HCT116 (cell line): ENCODE results near the gene R3HDM1. TPM values are rescaled to one million over a fixed set of nuclear protein-coding genes. Genes with fewer than 3 reads are reported as not detected.

Experiments used
- ATAC-seq: fragments of 200-7000 bp; cut with Tn5 transposase; 2 replicates; pipeline ENCODE4 v1.9.1; 2020; ENCODE audit warnings: mild to moderate bottlenecking, moderate library complexity
- BruUV-seq: library from RNA; stranded (reverse); fragments of 400-500 nt; replicated peaks from 2 replicates; lab custom pipeline; 2021; lab: Mats Ljungman, UMichigan
- CTCF ChIA-PET: fragments of 300-600 bp; sonication (Branson Sonifier 250); formaldehyde crosslinking; loops from one replicate; lab custom pipeline; 2021; ENCODE audit warnings: antibody characterized with exemption; lab: Charles Lee
- POLR2A ChIA-PET: fragments of 300-600, 350-600 bp; sonication (Branson Sonifier 250); formaldehyde crosslinking; loops from one replicate; lab custom pipeline; 2021; ENCODE audit warnings: antibody characterized with exemption; lab: Charles Lee
- RAD21 ChIA-PET, 2 experiments: fragments of 300-600 bp; sonication (Branson Sonifier 250); formaldehyde crosslinking; loops; one replicate each; lab custom pipeline; 2023; ENCODE audit warnings: low total read pairs in 2 of 2; ENCODE audit not compliant: uncharacterized antibody in 2 of 2, unreplicated experiment in 2 of 2, low non-redundant PET in 1 of 2; lab: Charles Lee
- DNase-seq: peaks from one replicate; pipeline ENCODE4 v3.0.0-alpha.2; 2010; ENCODE audit warnings: low read depth, low spot score
- H2AFZ ChIP-seq: fragments of 200-600 bp; shearing (Covaris generic), sonication (generic); 2 replicates; pipeline ENCODE4 v1.6.1; 2017; ENCODE audit warnings: low read depth, mixed run types, mixed read lengths, antibody characterized with exemption, low read length; ENCODE audit not compliant: poor library complexity, severe bottlenecking
- H3K27ac ChIP-seq: 2 replicates; pipeline ENCODE4 v1.5.1; 2012; ENCODE audit warnings: low read depth, low read length
- H3K27me3 ChIP-seq: fragments of 200-600 bp; sonication (generic); 2 replicates; pipeline ENCODE4 v1.6.1; 2016; ENCODE audit warnings: mixed run types, low read length, mixed read lengths; ENCODE audit not compliant: insufficient read depth
- H3K36me3 ChIP-seq, 2 experiments: fragments of 200-500 bp in 1 of 2; fragments of 200-600 bp in 1 of 2; sonication (Bioruptor generic) in 1 of 2; sonication (generic) in 1 of 2; 2 replicates each; pipeline versions ENCODE4 v1.5.1 to v1.6.1; 2014 to 2016; ENCODE audit warnings: low read length in 2 of 2, inconsistent platforms in 1 of 2, mixed read lengths in 1 of 2, mixed run types in 1 of 2; ENCODE audit not compliant: insufficient read depth in 2 of 2, control insufficient read depth in 1 of 2
- H3K4me1 ChIP-seq, 2 experiments: fragments of 200-600 bp in 1 of 2; sonication (generic) in 1 of 2; 2 replicates each; pipeline versions ENCODE4 v1.5.1 to v1.6.1; 2012 to 2017; ENCODE audit warnings: low read length in 2 of 2, inconsistent platforms in 1 of 2, mild to moderate bottlenecking in 1 of 2, mixed read lengths in 1 of 2, mixed run types in 1 of 2, moderate library complexity in 1 of 2; ENCODE audit not compliant: insufficient read depth in 2 of 2, control insufficient read depth in 1 of 2
- H3K4me2 ChIP-seq: fragments of 200-600 bp; sonication (generic); 2 replicates; pipeline ENCODE4 v1.6.1; 2017; ENCODE audit warnings: mixed run types, low read length, mixed read lengths
- H3K4me3 ChIP-seq, 2 experiments: fragments of 200-600 bp in 1 of 2; sonication (generic) in 1 of 2; replicated peaks in 1 of 2; 2 replicates each; pipeline ENCODE4 v1.5.1; 2011 to 2016; ENCODE audit warnings: low read length in 2 of 2, control low read depth in 1 of 2, low read depth in 1 of 2, mild to moderate bottlenecking in 1 of 2, mixed read lengths in 1 of 2, mixed run types in 1 of 2
- H3K79me2 ChIP-seq: fragments of 200-600 bp; sonication (generic); 2 replicates; pipeline ENCODE4 v1.6.1; 2017; ENCODE audit warnings: mild to moderate bottlenecking, mixed run types, low read length, moderate library complexity, mixed read lengths; ENCODE audit not compliant: insufficient read depth
- H3K9ac ChIP-seq: fragments of 200-600 bp; sonication (generic); 2 replicates; pipeline ENCODE4 v1.6.1; 2016; ENCODE audit warnings: low read length, mixed read lengths
- H3K9me2 ChIP-seq: fragments of 200-600 bp; sonication (generic), shearing (Covaris generic); 2 replicates; pipeline ENCODE4 v1.6.1; 2017; ENCODE audit warnings: mixed run types, mild to moderate bottlenecking, moderate library complexity; ENCODE audit not compliant: insufficient read depth
- H3K9me3 ChIP-seq, 2 experiments: fragments of 200-500 bp in 1 of 2; fragments of 200-600 bp in 1 of 2; sonication (Bioruptor generic) in 1 of 2; sonication (generic) in 1 of 2; 2 replicates each; pipeline ENCODE4 v1.6.1; 2014 to 2017; ENCODE audit warnings: low read length in 2 of 2, mixed read lengths in 2 of 2, inconsistent platforms in 1 of 2, low read depth in 1 of 2, mild to moderate bottlenecking in 1 of 2, mixed run types in 1 of 2, moderate library complexity in 1 of 2; ENCODE audit not compliant: control insufficient read depth in 1 of 2, insufficient read depth in 1 of 2
- H4K20me1 ChIP-seq: fragments of 200-600 bp; sonication (generic), shearing (Covaris generic); 2 replicates; pipeline ENCODE4 v1.6.1; 2017; ENCODE audit warnings: mixed run types, mild to moderate bottlenecking, moderate library complexity; ENCODE audit not compliant: insufficient read depth
- CBX3 ChIP-seq: IDR thresholded peaks from 2 replicates; pipeline ENCODE4 v1.6.1; 2012; ENCODE audit warnings: low read depth
- CEBPB ChIP-seq: IDR thresholded peaks from 2 replicates; pipeline ENCODE4 v1.6.1; 2012; ENCODE audit warnings: low read depth
- EGR1 ChIP-seq: IDR thresholded peaks from 2 replicates; pipeline ENCODE4 v1.6.1; 2012; ENCODE audit warnings: low read depth
- EZH2 ChIP-seq: fragments of 200-600 bp; sonication (generic); IDR thresholded peaks from 2 replicates; pipeline ENCODE4 v1.6.1; 2017; ENCODE audit warnings: antibody characterized with exemption, mixed run types
- EZH2phosphoT487 ChIP-seq: fragments of 200-600 bp; IDR thresholded peaks from 2 replicates; pipeline ENCODE4 v1.6.1; 2018; ENCODE audit warnings: antibody characterized with exemption, borderline replicate concordance
- FOSL1 ChIP-seq: IDR thresholded peaks from 2 replicates; pipeline ENCODE4 v1.6.1; 2012; ENCODE audit warnings: low read depth
- POLR2A ChIP-seq: IDR thresholded peaks from 2 replicates; pipeline ENCODE4 v1.7.0; 2011; ENCODE audit warnings: borderline replicate concordance; ENCODE audit not compliant: insufficient read depth, insufficient read length; ENCODE audit errors: extremely low read depth
- RAD21 ChIP-seq: IDR thresholded peaks from 2 replicates; pipeline ENCODE4 v1.6.1; 2012; ENCODE audit warnings: low read depth, mild to moderate bottlenecking
- SRF ChIP-seq: IDR thresholded peaks from 2 replicates; pipeline ENCODE4 v1.6.1; 2012; ENCODE audit warnings: low read depth
- YY1 ChIP-seq: IDR thresholded peaks from 2 replicates; pipeline ENCODE4 v1.6.1; 2011; ENCODE audit warnings: low read length, low read depth, moderate library complexity, mild to moderate bottlenecking; ENCODE audit not compliant: insufficient replicate concordance; ENCODE audit errors: extremely low read depth
- ZBTB33 ChIP-seq: IDR thresholded peaks from 2 replicates; pipeline ENCODE4 v1.6.1; 2011; ENCODE audit warnings: mild to moderate bottlenecking, low read length, moderate library complexity; ENCODE audit not compliant: insufficient replicate concordance; ENCODE audit errors: extremely low read depth
- ZNF274 ChIP-seq: fragments of 200-500 bp; sonication (Bioruptor generic); IDR thresholded peaks from 2 replicates; pipeline ENCODE4 v1.6.1; 2014; ENCODE audit warnings: mild to moderate bottlenecking, low read depth, low read length, inconsistent platforms
- intact Hi-C: fragments of 100-400 bp; cut with micrococcal nuclease; formaldehyde crosslinking; loops from 2 replicates; pipeline ENCODE4 v1.10.0; 2022
- total RNA-seq: library from RNA; stranded (reverse); gene quantifications from one replicate; pipeline ENCODE4 v1.2.1, GENCODE V29; 2021; ENCODE audit not compliant: unreplicated experiment

Gene R3HDM1
- total RNA-seq, 1 experiment from 2014 or later: 43.1 TPM

DNA sequence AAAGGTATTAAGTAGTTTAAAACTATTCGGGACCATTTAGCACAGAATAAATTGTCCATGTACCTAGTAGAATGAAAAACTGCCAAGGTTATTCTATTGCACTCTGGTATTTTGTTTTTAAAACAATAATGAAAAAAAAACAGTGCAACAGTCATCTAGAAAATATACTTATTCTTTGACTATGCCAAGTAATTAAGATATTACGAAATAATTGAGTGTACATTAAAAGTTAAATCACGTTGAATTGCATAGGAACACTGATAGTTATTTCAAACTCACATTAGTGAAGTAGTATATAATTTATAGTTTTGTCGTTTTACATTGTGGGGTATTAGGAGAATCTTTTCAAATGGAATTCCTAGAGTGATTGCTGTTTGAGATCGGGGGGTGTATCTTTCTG lies 20.1 kb downstream of the R3HDM1 start:
- TF ChIP-seq POLR2A: no peak
- no peak for TF ChIP-seq EGR1
- TF ChIP-seq ZBTB33: no peak
- no peak for TF ChIP-seq SRF
- no peak for TF ChIP-seq CBX3
- TF ChIP-seq EZH2phosphoT487: no peak
- no peak for TF ChIP-seq ZNF274
- TF ChIP-seq CEBPB: no peak
- TF ChIP-seq EZH2: no peak
- no peak for TF ChIP-seq RAD21
- TF ChIP-seq FOSL1: no peak
- no peak for TF ChIP-seq YY1
- CTCF ChIA-PET: no interaction called here
- no peaks in the 10 kb centered on the region for H3K27me3 ChIP-seq
- BruUV-seq: no TSS peak
- H3K27ac ChIP-seq: no peak overlapping the region
- H4K20me1 ChIP-seq: no peaks in the 10 kb centered on the region; the same call in 1 of the 2 replicates
- RAD21 ChIA-PET: no interaction called here
- H3K9ac ChIP-seq: no peak overlapping the region
- ATAC-seq: no peak
- H3K9me3 ChIP-seq: no peaks in the 10 kb centered on the region
- no peaks in the 10 kb centered on the region for H3K4me1 ChIP-seq
- POLR2A ChIA-PET: no interaction called here
- H3K4me3 ChIP-seq: no peak overlapping the region
- DNase-seq: no peak
- peaks cover 90% of the 10 kb centered on the region for H3K79me2 ChIP-seq
- H3K9me2 ChIP-seq: no peaks in the 10 kb centered on the region
- H3K36me3 ChIP-seq: no peaks in the 10 kb centered on the region
- H2AFZ ChIP-seq: no peak overlapping the region
- intact Hi-C loops: no loop called here
- H3K4me2 ChIP-seq: no peak overlapping the region
